Endothelial cell of umbilical vein (primary cell): ENCODE data around the gene MED25. TPM values are rescaled to one million over a fixed set of nuclear protein-coding genes. Genes with fewer than 3 reads are reported as not detected.
A peak's percentile ranks its signal among the peaks of the same experiment; 100 is the strongest.
"Not testable (repeated sequence)": the region's sequence is repeated elsewhere in the genome, so short reads cannot be mapped to it uniquely, and the experiment has no call there.

ENCODE experiments used
- BruUV-seq: library from RNA; stranded (reverse); fragments of 400-500 nt; replicated peaks from 2 replicates; lab custom pipeline; 2021; lab: Mats Ljungman, UMichigan
- CTCF ChIA-PET: fragments of 300-600, 350-600 bp; sonication (Branson Sonifier 250); formaldehyde crosslinking; loops from one replicate; lab custom pipeline; 2021; ENCODE audit warnings: antibody characterized with exemption, inconsistent platforms; lab: Charles Lee
- POLR2A ChIA-PET: fragments of 300-600, 350-600 bp; sonication (Branson Sonifier 250); formaldehyde crosslinking; loops from one replicate; lab custom pipeline; 2021; ENCODE audit warnings: antibody characterized with exemption, inconsistent platforms; lab: Charles Lee
- DNase-seq: peaks from one replicate; pipeline ENCODE4 v3.0.0-alpha.2; 2011; ENCODE audit warnings: low read depth, low spot score
- FAIRE-seq: peaks from 2 replicates; lab custom pipeline; 2011; peaks lifted over from hg19 to GRCh38; lab: Jason Lieb, UNC
- H2AFZ ChIP-seq: 2 replicates; pipeline ENCODE4 v1.6.0; 2012; ENCODE audit warnings: low read depth, low read length, control low read depth, inconsistent platforms
- H3K27ac ChIP-seq: 2 replicates; pipeline ENCODE4 v1.5.1; 2011; ENCODE audit warnings: low read depth, mild to moderate bottlenecking, control low read depth, low read length, moderate library complexity; ENCODE audit not compliant: insufficient read depth
- H3K27me3 ChIP-seq, 2 experiments: 2 replicates each; pipeline versions ENCODE4 v1.6.0 to v1.6.1; 2011; ENCODE audit warnings: low read length in 2 of 2, mixed read lengths in 1 of 2; ENCODE audit not compliant: control insufficient read depth in 2 of 2, insufficient read depth in 2 of 2
- H3K36me3 ChIP-seq, 2 experiments: 2 replicates in 1 of 2; 3 replicates in 1 of 2; pipeline ENCODE4 v1.5.1; 2011; ENCODE audit warnings: low read length in 2 of 2, mild to moderate bottlenecking in 1 of 2, moderate library complexity in 1 of 2; ENCODE audit not compliant: control insufficient read depth in 2 of 2, insufficient read depth in 2 of 2; ENCODE audit errors: extremely low read depth in 1 of 2
- H3K4me1 ChIP-seq: 3 replicates; pipeline ENCODE4 v1.5.1; 2011; ENCODE audit warnings: mild to moderate bottlenecking, low read length; ENCODE audit not compliant: control insufficient read depth, insufficient read depth; ENCODE audit errors: extremely low read depth
- H3K4me2 ChIP-seq: 2 replicates; pipeline ENCODE4 v1.6.1; 2011; ENCODE audit warnings: low read length, control low read depth, mixed read lengths; ENCODE audit not compliant: insufficient read depth
- H3K4me3 ChIP-seq, 3 experiments: fragments of 200-600 bp in 1 of 3; sonication (generic), shearing (Covaris generic) in 1 of 3; replicated peaks in 1 of 3; 2 replicates each; pipeline ENCODE4 v1.5.1; 2011 to 2016; ENCODE audit warnings: control low read depth in 3 of 3, low read length in 3 of 3, mild to moderate bottlenecking in 2 of 3, inconsistent platforms in 1 of 3, low read depth in 1 of 3, moderate library complexity in 1 of 3; ENCODE audit not compliant: insufficient read depth in 1 of 3
- H3K79me2 ChIP-seq: 2 replicates; pipeline ENCODE4 v1.6.0; 2012; ENCODE audit warnings: low read length, inconsistent platforms; ENCODE audit not compliant: control insufficient read depth, insufficient read depth
- H3K9ac ChIP-seq: replicated peaks from 2 replicates; pipeline ENCODE3; 2011; ENCODE audit warnings: low read length, control low read depth; ENCODE audit not compliant: insufficient read depth; ENCODE audit errors: extremely low read depth
- H3K9me1 ChIP-seq: replicated peaks from 3 replicates; pipeline ENCODE4 v1.6.0; 2011; ENCODE audit warnings: mild to moderate bottlenecking, low read length; ENCODE audit not compliant: control insufficient read depth, insufficient read depth; ENCODE audit errors: extremely low read depth
- H3K9me3 ChIP-seq: replicated peaks from 2 replicates; pipeline ENCODE4 v1.5.1; 2012; ENCODE audit warnings: low read length, inconsistent platforms; ENCODE audit not compliant: control insufficient read depth, insufficient read depth
- H4K20me1 ChIP-seq: replicated peaks from 2 replicates; pipeline ENCODE3; 2011; ENCODE audit warnings: mild to moderate bottlenecking, low read length; ENCODE audit not compliant: control insufficient read depth, insufficient read depth; ENCODE audit errors: extremely low read depth
- GATA2 ChIP-seq: IDR thresholded peaks from 2 replicates; pipeline ENCODE4 v1.7.0; 2011; ENCODE audit warnings: low read depth, mild to moderate bottlenecking, moderate library complexity, mixed read lengths, low read length; ENCODE audit not compliant: insufficient read length, insufficient read depth
- JUN ChIP-seq: IDR thresholded peaks from 2 replicates; pipeline ENCODE4 v1.6.1; 2011; ENCODE audit warnings: borderline replicate concordance, low read depth; ENCODE audit not compliant: insufficient read length, insufficient read depth
- dilution Hi-C: fragments of 300-500 bp; cut with MboI; formaldehyde crosslinking; loops from one replicate; pipeline ENCODE4 v1.15.0; 2019; ENCODE audit warnings: low sequenced_read_pairs; ENCODE audit not compliant: extremely low pct_ligation_motif_present
- intact Hi-C: fragments of 100-400 bp; cut with micrococcal nuclease; formaldehyde crosslinking; loops from one replicate; pipeline ENCODE4 v1.10.0; 2022
- polyA plus RNA-seq, 4 experiments: library from polyadenylated mRNA; depleted of rRNA in 3 of 4; stranded (reverse) in 3 of 4; unstranded in 1 of 4; fragments of >200 nt; gene quantifications; 2 replicates each; pipeline versions ENCODE4 v1.2.1 to v1.2.3, GENCODE V29; 2011 to 2012; ENCODE audit warnings: missing spikeins in 1 of 4
- total RNA-seq: library from RNA; stranded (reverse); gene quantifications from 2 replicates; pipeline ENCODE4 v1.2.3, GENCODE V29; 2021

The MED25 gene
- total and polyA plus RNA-seq, 2 donors (not counting 3 experiments of a cell fraction or from before 2014, with no cell fraction given), result 31.7 to 62.9 TPM

DNA sequence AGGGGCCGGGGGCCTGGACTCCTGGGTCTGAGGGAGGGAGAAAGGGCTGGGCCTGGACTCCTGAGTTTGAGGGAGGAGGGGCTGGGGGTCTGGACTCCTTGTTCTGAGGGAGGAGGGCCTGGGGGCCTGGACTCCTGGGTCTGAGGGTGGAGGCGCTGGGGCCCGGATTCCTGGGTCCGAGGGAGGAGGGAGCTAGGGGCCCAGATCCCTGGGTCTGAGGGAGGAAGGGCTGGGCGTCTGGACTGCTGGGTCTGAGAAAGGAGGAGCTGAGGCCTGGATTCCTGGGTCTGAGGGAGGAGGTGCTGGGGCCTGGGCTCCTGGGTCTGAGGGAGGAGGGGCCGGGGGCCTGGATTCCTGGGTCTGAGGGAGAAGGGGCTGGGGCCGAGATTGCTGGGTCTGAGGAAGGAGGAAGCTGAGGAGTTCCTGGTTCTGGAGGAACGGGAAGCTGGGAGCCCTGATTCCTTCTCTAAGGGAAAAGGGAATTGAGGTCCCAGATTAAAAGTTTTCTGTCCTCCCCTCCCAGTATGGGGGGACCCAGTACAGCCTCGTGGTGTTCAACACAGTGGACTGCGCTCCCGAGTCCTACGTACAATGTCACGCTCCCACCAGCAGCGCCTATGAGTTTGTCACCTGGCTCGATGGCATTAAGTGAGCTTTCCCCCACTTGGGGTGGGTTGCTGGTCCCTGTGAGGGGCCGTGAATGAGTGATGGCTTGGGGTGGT is 721 bp downstream of the MED25 start:
- H2AFZ ChIP-seq, result peak overlapping the region; percentile 93
- no TSS peak for BruUV-seq
- peak overlapping the region; percentile 83 to 95 (median 90) for H3K4me3 ChIP-seq
- TF ChIP-seq GATA2, result no peak
- no peak for TF ChIP-seq JUN
- CTCF ChIA-PET, result interaction anchor here (1.8 kb wide), 1 partner anchor 31 kb away, joined by 6 read pairs; no protein-coding TSS in a partner anchor
- dilution Hi-C loops, result no loop called here
- no peaks in the 10 kb centered on the region for H4K20me1 ChIP-seq
- intact Hi-C loops, result no loop called here
- FAIRE-seq, result peak; percentile 4
- POLR2A ChIA-PET, result no interaction called here
- H3K9me3 ChIP-seq, result no peaks in the 10 kb centered on the region
- DNase-seq, result no peak
- peak overlapping the region; percentile 89 for H3K27ac ChIP-seq
- H3K9me1 ChIP-seq, result no peaks in the 10 kb centered on the region
- peaks cover 18% of the 10 kb centered on the region for H3K4me1 ChIP-seq
- peak overlapping the region; percentile 95 for H3K4me2 ChIP-seq
- H3K36me3 ChIP-seq, result peaks cover 0 to 5% of the 10 kb centered on the region in 2 experiments
- no peaks in the 10 kb centered on the region for H3K27me3 ChIP-seq
- H3K9ac ChIP-seq, result peak overlapping the region; percentile 91
- peaks cover 24% of the 10 kb centered on the region for H3K79me2 ChIP-seq

DNA sequence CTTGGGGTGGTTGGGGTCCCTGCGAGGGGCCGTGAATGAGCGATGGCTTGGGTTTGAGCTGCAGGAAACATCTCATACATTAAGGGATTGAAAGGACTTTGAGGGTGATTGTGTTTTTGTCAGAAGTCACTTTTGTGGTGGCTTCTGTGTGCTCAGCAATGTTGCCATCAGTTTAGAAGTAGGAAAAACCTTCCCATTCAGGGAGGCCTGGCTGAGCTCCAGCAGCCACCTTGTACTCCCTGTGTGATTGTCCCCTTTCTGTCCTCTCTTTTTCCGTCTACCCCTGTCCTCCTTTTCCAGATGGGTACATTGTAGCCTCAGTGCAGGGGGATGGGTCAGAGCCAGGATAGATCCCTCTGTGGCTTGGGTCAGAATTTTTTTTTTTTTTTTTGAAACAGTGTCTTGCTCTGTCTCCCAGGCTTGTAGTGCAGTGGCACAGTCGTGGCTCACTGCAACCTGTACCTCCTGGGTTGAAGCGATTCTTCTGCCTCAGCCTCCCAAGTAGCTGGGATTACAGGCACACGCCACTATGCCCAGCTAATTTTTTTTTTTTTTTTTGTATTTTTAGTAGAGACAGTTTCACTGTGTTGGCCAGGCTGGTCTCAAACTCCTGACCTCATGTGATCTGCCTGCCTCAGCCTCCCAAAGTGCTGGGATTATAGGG is 1.5 kb downstream of the MED25 start:
- H3K9me1 ChIP-seq, H4K20me1 ChIP-seq, intact Hi-C loops, H3K27ac ChIP-seq, FAIRE-seq, dilution Hi-C loops, BruUV-seq, H3K9me3 ChIP-seq, H3K27me3 ChIP-seq, H3K36me3 ChIP-seq, H2AFZ ChIP-seq, POLR2A ChIA-PET, DNase-seq: not testable (repeated sequence)
- H3K9ac ChIP-seq, result peak overlapping the region; percentile 91
- CTCF ChIA-PET, result interaction anchor here (1.8 kb wide), 1 partner anchor 31 kb away, joined by 6 read pairs; no protein-coding TSS in a partner anchor
- peak overlapping the region in 1 of 3 experiments; percentile 83 for H3K4me3 ChIP-seq
- H3K79me2 ChIP-seq, result peaks cover 24% of the 10 kb centered on the region
- peaks cover 13% of the 10 kb centered on the region for H3K4me1 ChIP-seq
- peak overlapping the region; percentile 95 for H3K4me2 ChIP-seq
